GM12874 (cell line): ENCODE data around the gene NRP1.

Source experiments
- CTCF ChIP-seq: IDR thresholded peaks from 2 replicates; pipeline ENCODE4 v1.5.1; 2011; ENCODE audit warnings: low read depth, mild to moderate bottlenecking, control low read depth, low read length, moderate library complexity; ENCODE audit not compliant: insufficient read depth

NRP1 gene

GRCh38 chr10:33193701-33194521 lies 140.6 kb downstream of the NRP1 start:
- TF ChIP-seq CTCF, result no peak

- TF ChIP-seq CTCF, result peak; percentile 56
These were observed 141.3 kb downstream of the NRP1 start for GRCh38 chr10:33193057-33193700.

GRCh38 chr10:33192190-33192589 lies 142.3 kb downstream of the NRP1 start:
- no peak for TF ChIP-seq CTCF

- no peak for TF ChIP-seq CTCF
These were observed 144.1 kb downstream of the NRP1 start for GRCh38 chr10:33190406-33190805.

- TF ChIP-seq CTCF, result no peak
These were observed 144.7 kb downstream of the NRP1 start for GRCh38 chr10:33189808-33190207.

- TF ChIP-seq CTCF, result no peak
These were observed 145.1 kb downstream of the NRP1 start for GRCh38 chr10:33189363-33189762.

- no peak for TF ChIP-seq CTCF
These were observed 147.0 kb downstream of the NRP1 start for GRCh38 chr10:33187427-33187999.
